ENCODE data around the gene THRB.

GRCh38 chr3:24400015-24400414 is 94.6 kb downstream of the THRB start:
- TF ChIP-seq CTCF (IDR thresholded peaks at IDR 0.05) (no peak), POLR2A (IDR thresholded peaks at IDR 0.05) (no peak), POLR2AphosphoS5 (IDR thresholded peaks at IDR 0.05) (peak in 2 of 3 donors; percentile 4 to 45), EP300 (IDR thresholded peaks at IDR 0.05) (no peak)
